OCI-LY3 (cell line): ENCODE data around the gene OPCML.

Source experiments
- H2AFZ ChIP-seq: fragments of 200-600, 300-600 bp; shearing (Covaris generic); 2 replicates; pipeline ENCODE4 v1.6.0; 2014; ENCODE audit warnings: antibody characterized with exemption, low read depth, low read length
- H3K27ac ChIP-seq: fragments of 200-600, 300-600 bp; sonication (generic); 2 replicates; pipeline ENCODE4 v1.5.1; 2014; ENCODE audit warnings: mild to moderate bottlenecking, low read length, moderate library complexity, mixed read lengths
- H3K27me3 ChIP-seq: fragments of 200-600, 300-600 bp; sonication (generic); 2 replicates; pipeline ENCODE4 v1.6.1; 2014; ENCODE audit warnings: low read depth, low read length, mixed read lengths
- H3K36me3 ChIP-seq: fragments of 200-600, 300-600 bp; sonication (generic); replicated peaks from 2 replicates; pipeline ENCODE3; 2014; ENCODE audit warnings: low read depth, low read length, mixed read lengths
- H3K4me1 ChIP-seq: fragments of 300-600, 200-600 bp; sonication (generic); 2 replicates; pipeline ENCODE4 v1.6.1; 2014; ENCODE audit warnings: low read length, mixed read lengths
- H3K4me2 ChIP-seq: fragments of 200-600, 300-600 bp; sonication (generic); 2 replicates; pipeline ENCODE4 v1.6.1; 2014; ENCODE audit warnings: low read length, mixed read lengths
- H3K4me3 ChIP-seq: fragments of 300-600, 200-600 bp; sonication (generic); 2 replicates; pipeline ENCODE4 v1.5.1; 2014; ENCODE audit warnings: antibody characterized with exemption, mild to moderate bottlenecking, low read length, moderate library complexity
- H3K79me2 ChIP-seq: fragments of 300-600, 200-600 bp; shearing (Covaris generic); 2 replicates; pipeline ENCODE4 v1.6.1; 2014; ENCODE audit warnings: mild to moderate bottlenecking, low read length, mixed read lengths
- H3K9ac ChIP-seq: fragments of 300-600, 200-600 bp; shearing (Covaris generic); 2 replicates; pipeline ENCODE4 v1.6.0; 2014; ENCODE audit warnings: mild to moderate bottlenecking, low read length, moderate library complexity
- H3K9me3 ChIP-seq: fragments of 200-600, 300-600 bp; shearing (Covaris generic); 2 replicates; pipeline ENCODE4 v1.6.1; 2014; ENCODE audit warnings: low read length, mixed read lengths; ENCODE audit not compliant: insufficient read depth
- H4K20me1 ChIP-seq: fragments of 200-600, 300-600 bp; sonication (generic); 2 replicates; pipeline ENCODE4 v1.6.1; 2016; ENCODE audit warnings: low read length, mixed read lengths; ENCODE audit not compliant: insufficient read depth
- EZH2phosphoT487 ChIP-seq: fragments of 200-600 bp; shearing (Covaris generic); IDR thresholded peaks from 2 replicates; pipeline ENCODE4 v1.6.1; 2018; ENCODE audit warnings: antibody characterized with exemption, mixed run types, low read depth
- TF ChIP-seq, protein P1 (sequence below): fragments of 200-600, 300-600 bp; sonication (generic); IDR thresholded peaks from 2 replicates; pipeline ENCODE4 v1.5.1; 2014; ENCODE audit warnings: antibody characterized with exemption, low read length, low read depth

Gene OPCML

DNA sequence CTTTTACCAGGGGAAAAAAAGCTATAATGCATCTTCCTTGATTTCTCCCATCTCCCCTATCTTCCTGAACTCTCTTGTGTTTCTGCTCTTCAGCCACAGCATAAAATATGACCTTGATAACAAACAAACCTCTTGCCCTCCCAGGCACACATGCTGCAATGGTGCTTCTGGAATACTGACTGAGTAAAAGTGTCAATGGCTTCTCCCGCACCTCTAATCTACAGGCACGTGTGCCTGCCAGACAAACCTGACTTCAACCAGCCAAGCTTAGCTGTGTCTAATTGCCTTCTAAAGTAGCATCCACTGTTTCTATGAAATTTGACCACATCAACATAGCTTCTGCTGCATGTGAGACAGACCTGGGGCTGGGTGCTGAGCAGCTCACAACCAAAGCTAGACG, 12.7 kb downstream of the OPCML start:
- Histone ChIP-seq H3K9me3 (no peaks in the 10 kb centered on the region), H3K4me3 (no peak overlapping the region), H2AFZ (no peak overlapping the region), H3K79me2 (no peaks in the 10 kb centered on the region), H3K27me3 (no peaks in the 10 kb centered on the region), H3K27ac (no peak overlapping the region), H3K4me1 (no peaks in the 10 kb centered on the region), H4K20me1 (no peaks in the 10 kb centered on the region), H3K9ac (no peak overlapping the region), H3K4me2 (no peak overlapping the region), H3K36me3 (no peaks in the 10 kb centered on the region)
- TF ChIP-seq, protein P1, sequence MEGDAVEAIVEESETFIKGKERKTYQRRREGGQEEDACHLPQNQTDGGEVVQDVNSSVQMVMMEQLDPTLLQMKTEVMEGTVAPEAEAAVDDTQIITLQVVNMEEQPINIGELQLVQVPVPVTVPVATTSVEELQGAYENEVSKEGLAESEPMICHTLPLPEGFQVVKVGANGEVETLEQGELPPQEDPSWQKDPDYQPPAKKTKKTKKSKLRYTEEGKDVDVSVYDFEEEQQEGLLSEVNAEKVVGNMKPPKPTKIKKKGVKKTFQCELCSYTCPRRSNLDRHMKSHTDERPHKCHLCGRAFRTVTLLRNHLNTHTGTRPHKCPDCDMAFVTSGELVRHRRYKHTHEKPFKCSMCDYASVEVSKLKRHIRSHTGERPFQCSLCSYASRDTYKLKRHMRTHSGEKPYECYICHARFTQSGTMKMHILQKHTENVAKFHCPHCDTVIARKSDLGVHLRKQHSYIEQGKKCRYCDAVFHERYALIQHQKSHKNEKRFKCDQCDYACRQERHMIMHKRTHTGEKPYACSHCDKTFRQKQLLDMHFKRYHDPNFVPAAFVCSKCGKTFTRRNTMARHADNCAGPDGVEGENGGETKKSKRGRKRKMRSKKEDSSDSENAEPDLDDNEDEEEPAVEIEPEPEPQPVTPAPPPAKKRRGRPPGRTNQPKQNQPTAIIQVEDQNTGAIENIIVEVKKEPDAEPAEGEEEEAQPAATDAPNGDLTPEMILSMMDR = no peak
- TF ChIP-seq EZH2phosphoT487 = no peak

- TF ChIP-seq, protein P1 = no peak
- no peak for TF ChIP-seq EZH2phosphoT487
These were observed 13.5 kb downstream of the OPCML start for GRCh38 chr11:133518702-133519264.

GRCh38 chr11:133516845-133517244, 15.5 kb downstream of the OPCML start:
- no peak overlapping the region for H3K4me2 ChIP-seq
- H4K20me1 ChIP-seq = no peaks in the 10 kb centered on the region
- H3K36me3 ChIP-seq = no peaks in the 10 kb centered on the region
- no peaks in the 10 kb centered on the region for H3K9me3 ChIP-seq
- H3K27ac ChIP-seq = no peak overlapping the region
- no peak overlapping the region for H3K9ac ChIP-seq
- H3K4me1 ChIP-seq = no peaks in the 10 kb centered on the region
- no peak overlapping the region for H3K4me3 ChIP-seq
- H3K27me3 ChIP-seq = no peaks in the 10 kb centered on the region
- TF ChIP-seq, protein P1 = no peak
- no peak for TF ChIP-seq EZH2phosphoT487
- no peaks in the 10 kb centered on the region for H3K79me2 ChIP-seq
- no peak overlapping the region for H2AFZ ChIP-seq

More at GRCh38 chr11:133518702-133519264, 13.5 kb downstream of the OPCML start:
- Histone ChIP-seq H3K27ac (no peak overlapping the region), H3K27me3 (no peaks in the 10 kb centered on the region), H3K4me1 (no peaks in the 10 kb centered on the region), H2AFZ (no peak overlapping the region), H3K4me3 (no peak overlapping the region), H3K9ac (no peak overlapping the region), H4K20me1 (no peaks in the 10 kb centered on the region), H3K79me2 (no peaks in the 10 kb centered on the region), H3K36me3 (no peaks in the 10 kb centered on the region), H3K9me3 (no peaks in the 10 kb centered on the region), H3K4me2 (no peak overlapping the region)

DNA sequence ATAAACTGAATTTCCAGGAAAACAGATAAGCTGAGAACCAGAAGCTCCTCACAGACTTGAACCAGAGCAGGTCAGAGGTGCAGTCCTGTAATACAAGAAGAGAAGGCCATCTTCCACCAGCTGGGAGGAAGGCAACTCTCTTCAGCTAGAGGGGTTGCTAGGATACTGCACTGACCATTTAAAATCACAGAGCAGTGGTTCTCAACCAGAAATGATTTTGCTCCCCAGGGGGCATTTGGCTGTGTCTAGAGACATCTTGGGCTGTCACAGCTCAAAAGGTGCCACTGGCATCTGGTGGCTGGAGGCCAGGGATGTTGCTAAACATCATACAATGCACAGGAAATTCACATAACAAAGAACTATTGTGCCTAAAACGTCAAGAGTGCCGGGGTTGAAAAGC, 17.2 kb downstream of the OPCML start:
- Histone ChIP-seq H3K27me3 (no peaks in the 10 kb centered on the region), H4K20me1 (no peaks in the 10 kb centered on the region), H3K4me1 (no peaks in the 10 kb centered on the region), H3K4me2 (no peak overlapping the region), H3K79me2 (no peaks in the 10 kb centered on the region), H3K9me3 (no peaks in the 10 kb centered on the region), H3K36me3 (no peaks in the 10 kb centered on the region), H3K9ac (no peak overlapping the region), H3K27ac (no peak overlapping the region), H3K4me3 (no peak overlapping the region), H2AFZ (no peak overlapping the region)
- TF ChIP-seq, protein P1 = no peak
- no peak for TF ChIP-seq EZH2phosphoT487
